Liver (tissue), 9 donors: ENCODE results near the gene KIAA0930. TPM values are rescaled to one million over a fixed set of nuclear protein-coding genes. Genes with fewer than 3 reads are reported as not detected.

ENCODE experiments used
- DNase-seq: peaks from one replicate; pipeline ENCODE4 v3.0.0-alpha.2; 2017; ENCODE audit warnings: low spot score
- H3K27ac ChIP-seq, 2 donors: one replicate each; pipeline ENCODE4 v1.7.0; 2013; ENCODE audit warnings: inconsistent platforms in 2 of 2, low read length in 2 of 2, control low read depth in 1 of 2, low read depth in 1 of 2, mild to moderate bottlenecking in 1 of 2
- H3K27me3 ChIP-seq, 4 donors: one replicate each; pipeline versions ENCODE4 v1.6.1 to v1.7.0; 2013; ENCODE audit warnings: low read length in 3 of 4, inconsistent platforms in 1 of 4, mild to moderate bottlenecking in 1 of 4, moderate library complexity in 1 of 4; ENCODE audit not compliant: control insufficient read depth in 4 of 4, insufficient read depth in 4 of 4
- H3K36me3 ChIP-seq, 4 donors: one replicate each; pipeline versions ENCODE4 v1.6.1 to v1.7.0; 2013; ENCODE audit warnings: low read length in 3 of 4, mild to moderate bottlenecking in 3 of 4, low read depth in 1 of 4, moderate library complexity in 1 of 4; ENCODE audit not compliant: control insufficient read depth in 4 of 4, insufficient read depth in 3 of 4
- H3K4me1 ChIP-seq, 4 donors: one replicate each; pipeline versions ENCODE4 v1.6.1 to v1.7.0; 2013; ENCODE audit warnings: low read length in 3 of 4, mild to moderate bottlenecking in 3 of 4, moderate library complexity in 1 of 4; ENCODE audit not compliant: control insufficient read depth in 4 of 4, insufficient read depth in 4 of 4
- H3K4me3 ChIP-seq, 3 donors: one replicate each; pipeline versions ENCODE4 v1.6.1 to v1.7.0; 2013; ENCODE audit warnings: low read length in 3 of 3, control low read depth in 1 of 3, low read depth in 1 of 3, mild to moderate bottlenecking in 1 of 3
- H3K9ac ChIP-seq, 2 donors: one replicate each; pipeline ENCODE4 v1.7.0; 2013; ENCODE audit warnings: low read length in 2 of 2, mild to moderate bottlenecking in 2 of 2, moderate library complexity in 2 of 2, control low read depth in 1 of 2, low read depth in 1 of 2
- H3K9me3 ChIP-seq, 4 donors: one replicate each; pipeline versions ENCODE4 v1.6.1 to v1.7.0; 2013; ENCODE audit warnings: low read length in 3 of 4; ENCODE audit not compliant: control insufficient read depth in 4 of 4
- ATF3 ChIP-seq: IDR thresholded peaks from 2 replicates; pipeline ENCODE4 v1.6.1; 2016; ENCODE audit warnings: antibody characterized with exemption
- CTCF ChIP-seq: fragments of 150-350 bp; IDR thresholded peaks from 2 replicates; pipeline ENCODE4 v1.5.1; 2017; ENCODE audit warnings: improper control_type of control experiment, low read depth, low read length; ENCODE audit not compliant: missing input control
- EGR1 ChIP-seq, 2 donors: IDR thresholded peaks; 2 replicates each; pipeline ENCODE4 v1.6.1; 2016 to 2018; ENCODE audit warnings: antibody characterized with exemption in 2 of 2, low read depth in 2 of 2
- FOXA1 ChIP-seq: IDR thresholded peaks from 2 replicates; pipeline ENCODE4 v1.6.1; 2016; ENCODE audit warnings: antibody characterized with exemption
- FOXA2 ChIP-seq: IDR thresholded peaks from 2 replicates; pipeline ENCODE4 v1.6.1; 2016; ENCODE audit warnings: antibody characterized with exemption
- GABPA ChIP-seq, 2 donors: IDR thresholded peaks in 1 of 2; conservative IDR thresholded peaks in 1 of 2; 2 replicates each; pipeline ENCODE4 v1.6.1; 2016; ENCODE audit warnings: antibody characterized with exemption in 2 of 2, mild to moderate bottlenecking in 1 of 2, moderate library complexity in 1 of 2
- HNF4A ChIP-seq, 2 donors: conservative IDR thresholded peaks; 2 replicates each; pipeline ENCODE4 v1.6.1; 2016; ENCODE audit warnings: antibody characterized with exemption in 2 of 2, mild to moderate bottlenecking in 2 of 2
- HNF4G ChIP-seq: IDR thresholded peaks from 2 replicates; pipeline ENCODE4 v1.6.1; 2016; ENCODE audit warnings: antibody characterized with exemption
- JUND ChIP-seq, 2 donors: IDR thresholded peaks; 2 replicates each; pipeline ENCODE4 v1.6.1; 2016; ENCODE audit warnings: antibody characterized with exemption in 2 of 2
- MAX ChIP-seq: IDR thresholded peaks from 2 replicates; pipeline ENCODE4 v1.6.1; 2016; ENCODE audit warnings: antibody characterized with exemption
- NR2F2 ChIP-seq: IDR thresholded peaks from 2 replicates; pipeline ENCODE4 v1.6.1; 2016; ENCODE audit warnings: antibody characterized with exemption
- RAD21 ChIP-seq, 2 donors: IDR thresholded peaks; 2 replicates each; pipeline ENCODE4 v1.6.1; 2016; ENCODE audit warnings: antibody characterized with exemption in 2 of 2, mild to moderate bottlenecking in 2 of 2
- REST ChIP-seq: IDR thresholded peaks from 2 replicates; pipeline ENCODE4 v1.6.1; 2016; ENCODE audit warnings: antibody characterized with exemption, mild to moderate bottlenecking
- RXRA ChIP-seq, 2 donors: IDR thresholded peaks; 2 replicates each; pipeline ENCODE4 v1.6.1; 2017 to 2018; ENCODE audit warnings: antibody characterized with exemption in 2 of 2, mild to moderate bottlenecking in 1 of 2
- SP1 ChIP-seq: IDR thresholded peaks from 2 replicates; pipeline ENCODE4 v1.6.1; 2018; ENCODE audit warnings: antibody characterized with exemption, mild to moderate bottlenecking
- TAF1 ChIP-seq: conservative IDR thresholded peaks from 2 replicates; pipeline ENCODE4 v1.6.1; 2016; ENCODE audit warnings: antibody characterized with exemption, mild to moderate bottlenecking
- YY1 ChIP-seq: IDR thresholded peaks from 2 replicates; pipeline ENCODE4 v1.6.1; 2016; ENCODE audit warnings: antibody characterized with exemption, mild to moderate bottlenecking
- ZBTB33 ChIP-seq: IDR thresholded peaks from 2 replicates; pipeline ENCODE4 v1.6.1; 2016; ENCODE audit warnings: antibody characterized with exemption
- WGBS: extraction: QIAGEN DNeasy Blood & Tissue Kit; methylation state at CpG from one replicate; pipeline ENCODE4 v1.1.7; 2013; 5-methylcytosine and 5-hydroxymethylcytosine counted together
- polyA plus RNA-seq, 2 donors: library from polyadenylated mRNA; stranded (reverse) in 1 of 2; unstranded in 1 of 2; fragments of 200-250 nt in 1 of 2; fragments of >200 nt in 1 of 2; fragmentation: Nextera tagmentation in 1 of 2; extraction: Ambion mirVana in 1 of 2; gene quantifications; one replicate each; pipeline versions ENCODE4 v1.2.1 to v1.2.3, GENCODE V29; 2013 to 2015
- total RNA-seq, 2 donors: library from RNA; depleted of rRNA; stranded (reverse); fragments of >200 nt; gene quantifications; one replicate each; pipeline ENCODE4 v1.2.3, GENCODE V29; 2014
- donor health status: healthy.
- donor health status: healthy.
- donor health status: healthy.
- donor health status: healthy.
- donor health status: healthy.

Gene KIAA0930
- total and polyA plus RNA-seq, 4 donors, result 6.1 to 30.0 (median 17.6) TPM

- Histone ChIP-seq H3K27ac (peak overlapping the region in 1 of 2 donors; percentile 86), H3K27me3 (no peaks in the 10 kb centered on the region), H3K9ac (no peak overlapping the region), H3K4me1 (peaks cover 0 to 5% (median 3%) of the 10 kb centered on the region in 4 donors), H3K36me3 (no peaks in the 10 kb centered on the region), H3K9me3 (no peaks in the 10 kb centered on the region), H3K4me3 (no peak overlapping the region)
- TF ChIP-seq ZBTB33, result no peak
- TF ChIP-seq FOXA2, result no peak
- no peak for TF ChIP-seq MAX
- no peak for TF ChIP-seq HNF4G
- no peak for TF ChIP-seq TAF1
- no peak for TF ChIP-seq HNF4A (conservative IDR thresholded peaks at IDR 0.05)
- TF ChIP-seq FOXA1, result no peak
- TF ChIP-seq RXRA (IDR thresholded peaks at IDR 0.05), result no peak
- no peak for TF ChIP-seq ATF3
- TF ChIP-seq GABPA (IDR thresholded peaks at IDR 0.05 in 1 of 2, conservative IDR thresholded peaks at IDR 0.05 in 1 of 2), result no peak
- no peak for TF ChIP-seq YY1
- TF ChIP-seq REST, result no peak
- TF ChIP-seq CTCF, result no peak
- no peak for TF ChIP-seq EGR1 (IDR thresholded peaks at IDR 0.05; ENCODE audit: low read depth in 2 of 2)
- TF ChIP-seq SP1, result no peak
- no peak for TF ChIP-seq JUND (IDR thresholded peaks at IDR 0.05)
- no peak for TF ChIP-seq NR2F2
- no peak for TF ChIP-seq RAD21 (IDR thresholded peaks at IDR 0.05)
- no peak for DNase-seq
- 88% methylated on average over 3 of the region's 3 CpGs for WGBS
These were observed 82.8 kb downstream of the KIAA0930 start for GRCh38 chr22:45157907-45158306.
